ENCODE data around the gene SAMM50.
"Not testable (repeated sequence)": the region's sequence is repeated elsewhere in the genome, so short reads cannot be mapped to it uniquely, and the experiment has no call there.

The SAMM50 gene

DNA sequence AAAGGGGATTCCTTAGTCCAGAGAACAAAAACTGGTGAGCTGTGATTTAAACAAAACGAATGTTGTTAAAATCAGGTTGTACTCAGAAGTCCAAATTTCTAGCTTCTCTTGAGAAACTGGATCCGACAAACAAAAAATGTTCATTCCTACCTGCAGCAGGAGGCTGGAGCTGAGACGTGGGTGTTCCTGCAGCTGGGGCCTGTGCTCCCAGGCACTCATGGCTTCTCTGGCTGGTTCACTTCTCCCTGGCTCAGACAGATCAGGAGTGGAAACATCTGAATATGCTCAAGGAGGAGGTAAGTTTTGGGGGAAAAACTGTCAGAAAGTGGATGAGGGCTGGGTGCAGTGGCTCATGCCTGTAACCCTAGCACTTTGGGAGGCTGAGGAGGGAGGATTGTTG lies 44.1 kb downstream of the SAMM50 start:
- DNase-seq (ENCODE audit: low read depth in 2 of 2, low spot score in 1 of 2) = no peak

GRCh38 chr22:44000123-44000522 lies 44.9 kb downstream of the SAMM50 start:
- no peak for DNase-seq (ENCODE audit: low read depth in 2 of 2, low spot score in 1 of 2)

DNA sequence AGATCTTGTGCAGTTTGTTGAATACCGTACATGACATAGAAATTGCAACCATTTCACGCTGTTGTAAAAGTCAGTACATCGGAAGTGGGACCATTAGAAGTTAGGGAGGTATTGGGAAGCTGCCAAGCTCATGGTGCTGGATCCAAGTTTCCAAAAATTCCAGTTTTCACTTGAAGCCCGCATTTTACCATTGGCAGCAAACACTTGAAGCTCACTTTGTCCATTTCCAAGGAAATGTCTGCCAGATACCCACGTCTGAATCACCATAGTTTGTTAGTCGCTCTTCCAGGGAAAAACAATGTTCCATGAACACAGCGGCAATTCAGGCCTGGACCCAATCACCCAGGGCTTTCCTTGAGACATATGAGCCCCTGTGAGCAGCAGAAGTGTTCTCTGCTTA lies 46.3 kb downstream of the SAMM50 start:
- DNase-seq (ENCODE audit: low read depth in 2 of 2, low spot score in 1 of 2) = no peak

GRCh38 chr22:44002324-44002723 lies 47.1 kb downstream of the SAMM50 start:
- DNase-seq (ENCODE audit: low read depth in 2 of 2, low spot score in 1 of 2) = no peak

- no peak for DNase-seq (ENCODE audit: low read depth in 2 of 2, low spot score in 1 of 2)
Observed at GRCh38 chr22:44002997-44003396, 47.8 kb downstream of the SAMM50 start.

GRCh38 chr22:44003405-44004103 lies 48.3 kb downstream of the SAMM50 start:
- no peak for DNase-seq (ENCODE audit: low read depth in 2 of 2, low spot score in 1 of 2)

GRCh38 chr22:44004104-44004460 lies 48.8 kb downstream of the SAMM50 start:
- no peak for DNase-seq (ENCODE audit: low read depth in 2 of 2, low spot score in 1 of 2)

- DNase-seq (ENCODE audit: low read depth in 2 of 2, low spot score in 1 of 2) = no peak
Observed at GRCh38 chr22:44005524-44005923, 50.3 kb downstream of the SAMM50 start.

DNA sequence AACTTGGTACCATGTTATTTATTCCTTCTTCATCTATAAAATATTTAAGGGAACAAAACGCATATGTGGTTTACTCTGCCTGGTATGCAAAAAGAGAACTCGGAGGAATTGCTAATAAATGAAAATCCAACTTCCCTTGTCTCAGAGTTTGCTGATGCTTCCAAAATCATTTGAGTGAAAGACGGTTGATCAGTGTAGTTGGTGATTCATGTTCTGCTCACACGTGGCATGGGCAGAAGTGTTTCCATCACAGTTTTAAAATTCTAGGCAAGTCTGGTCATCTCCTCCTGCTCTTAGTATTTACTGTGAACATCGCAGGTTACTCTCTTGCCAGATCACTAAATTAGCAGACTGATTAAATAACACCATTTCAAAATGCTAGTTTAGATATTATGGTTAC lies 56.9 kb downstream of the SAMM50 start:
- no peak for DNase-seq (ENCODE audit: low read depth in 2 of 2, low spot score in 1 of 2)

- DNase-seq (ENCODE audit: low read depth in 2 of 2, low spot score in 1 of 2) = no peak
Observed at GRCh38 chr22:44012591-44012990, 57.3 kb downstream of the SAMM50 start.

DNA sequence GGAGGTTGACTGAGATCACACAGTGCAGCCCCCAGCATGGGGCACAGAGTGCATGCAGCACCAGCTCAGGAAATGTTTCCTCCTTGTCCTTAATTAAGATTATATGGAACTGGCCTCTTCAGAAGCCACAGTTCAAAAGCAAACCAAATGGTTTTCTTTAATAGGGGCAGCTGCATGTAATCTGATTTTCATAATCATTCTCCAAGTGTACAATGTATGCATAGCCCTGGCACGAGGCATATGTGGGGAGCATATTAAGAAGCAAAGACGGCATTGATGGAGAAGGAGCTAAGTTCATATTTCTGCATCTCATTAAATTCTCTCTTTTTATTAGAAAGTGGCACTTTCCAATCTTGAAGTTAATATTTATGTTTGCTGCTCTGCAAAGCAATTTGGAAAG lies 59.0 kb downstream of the SAMM50 start:
- no peak for DNase-seq (ENCODE audit: low read depth in 2 of 2, low spot score in 1 of 2)

GRCh38 chr22:44016586-44016985 lies 61.3 kb downstream of the SAMM50 start:
- not testable (repeated sequence) for DNase-seq (ENCODE audit: low read depth in 2 of 2, low spot score in 1 of 2)

DNA sequence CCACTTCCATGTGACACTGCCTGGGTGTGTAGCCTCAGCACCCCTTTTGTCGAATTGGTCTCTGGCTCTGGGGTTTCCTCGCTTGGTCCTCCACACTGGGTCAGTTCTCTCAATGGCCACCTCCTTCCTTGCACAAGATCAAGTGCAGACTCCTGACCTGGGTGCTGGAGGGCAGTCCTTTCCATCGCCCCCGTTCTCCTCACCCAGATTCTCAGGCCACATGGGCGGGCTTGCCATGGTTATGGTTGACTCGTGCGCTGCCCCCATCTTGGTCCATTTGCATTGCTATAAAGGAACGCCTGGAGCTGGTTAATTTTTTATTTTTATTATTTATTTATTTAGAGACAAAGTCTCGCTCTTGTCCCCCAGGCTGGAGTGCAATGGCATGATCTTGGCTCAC lies 63.4 kb downstream of the SAMM50 start:
- DNase-seq (ENCODE audit: low read depth in 2 of 2, low spot score in 1 of 2) = no peak

DNA sequence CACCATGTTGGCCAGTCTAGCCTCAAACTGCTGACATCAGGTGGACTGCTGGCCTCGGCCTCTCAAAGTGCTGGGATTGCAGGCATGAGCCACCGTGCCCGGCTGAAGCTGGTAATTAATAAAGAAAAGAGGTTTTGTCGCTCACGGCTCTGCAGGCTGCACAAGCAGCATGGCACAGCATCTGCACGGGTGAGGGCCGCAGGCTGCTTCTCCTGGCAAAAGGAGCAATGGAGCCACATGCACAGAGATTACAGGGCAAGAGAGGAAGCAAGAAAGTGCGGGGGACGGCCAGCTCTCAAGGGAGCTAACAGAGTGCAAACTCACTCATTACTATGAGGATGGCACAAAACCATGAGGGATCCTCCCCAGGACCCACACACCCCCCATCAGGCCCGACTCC lies 64.2 kb downstream of the SAMM50 start:
- DNase-seq (ENCODE audit: low read depth in 2 of 2, low spot score in 1 of 2) = no peak

DNA sequence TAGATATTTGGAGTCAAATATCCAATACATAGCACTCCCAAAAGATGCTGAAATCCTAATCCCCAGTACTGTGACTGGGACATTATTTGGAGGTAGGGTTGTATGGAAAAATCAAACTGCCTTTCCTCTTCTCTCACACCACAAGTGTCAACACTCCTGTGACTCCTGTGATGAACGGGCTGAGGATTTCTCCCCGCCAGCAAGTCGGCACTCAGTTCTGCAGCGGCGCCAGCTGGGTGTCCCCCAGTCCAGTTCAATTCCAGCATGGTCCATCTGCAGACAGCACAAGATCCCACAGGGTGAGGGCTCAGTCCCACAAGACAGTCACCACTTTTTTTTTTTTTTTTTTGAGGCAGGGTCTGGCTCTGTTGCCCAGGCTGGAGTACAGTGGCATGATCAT lies 64.6 kb downstream of the SAMM50 start:
- no peak for DNase-seq (ENCODE audit: low read depth in 2 of 2, low spot score in 1 of 2)

DNA sequence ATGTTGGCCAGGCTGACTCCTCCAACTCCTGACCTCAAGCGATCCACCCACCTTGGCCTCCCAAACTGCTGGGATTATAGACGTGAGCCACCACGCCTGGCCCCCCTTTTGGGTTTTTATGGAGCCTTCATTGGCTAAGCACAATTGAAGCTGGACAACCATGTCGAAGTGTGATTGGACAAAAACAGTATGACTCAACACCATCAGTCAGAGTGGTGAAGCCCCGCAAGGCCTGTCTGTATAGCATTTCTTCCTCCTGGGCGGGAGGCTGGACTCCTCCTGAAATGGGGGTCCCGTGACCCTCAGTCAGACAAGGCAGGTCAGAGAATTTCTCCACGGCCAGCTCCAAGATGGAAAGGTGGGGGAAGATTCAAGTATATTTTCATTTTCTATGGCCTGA lies 65.7 kb downstream of the SAMM50 start:
- no peak for DNase-seq (ENCODE audit: low read depth in 2 of 2, low spot score in 1 of 2)

DNA sequence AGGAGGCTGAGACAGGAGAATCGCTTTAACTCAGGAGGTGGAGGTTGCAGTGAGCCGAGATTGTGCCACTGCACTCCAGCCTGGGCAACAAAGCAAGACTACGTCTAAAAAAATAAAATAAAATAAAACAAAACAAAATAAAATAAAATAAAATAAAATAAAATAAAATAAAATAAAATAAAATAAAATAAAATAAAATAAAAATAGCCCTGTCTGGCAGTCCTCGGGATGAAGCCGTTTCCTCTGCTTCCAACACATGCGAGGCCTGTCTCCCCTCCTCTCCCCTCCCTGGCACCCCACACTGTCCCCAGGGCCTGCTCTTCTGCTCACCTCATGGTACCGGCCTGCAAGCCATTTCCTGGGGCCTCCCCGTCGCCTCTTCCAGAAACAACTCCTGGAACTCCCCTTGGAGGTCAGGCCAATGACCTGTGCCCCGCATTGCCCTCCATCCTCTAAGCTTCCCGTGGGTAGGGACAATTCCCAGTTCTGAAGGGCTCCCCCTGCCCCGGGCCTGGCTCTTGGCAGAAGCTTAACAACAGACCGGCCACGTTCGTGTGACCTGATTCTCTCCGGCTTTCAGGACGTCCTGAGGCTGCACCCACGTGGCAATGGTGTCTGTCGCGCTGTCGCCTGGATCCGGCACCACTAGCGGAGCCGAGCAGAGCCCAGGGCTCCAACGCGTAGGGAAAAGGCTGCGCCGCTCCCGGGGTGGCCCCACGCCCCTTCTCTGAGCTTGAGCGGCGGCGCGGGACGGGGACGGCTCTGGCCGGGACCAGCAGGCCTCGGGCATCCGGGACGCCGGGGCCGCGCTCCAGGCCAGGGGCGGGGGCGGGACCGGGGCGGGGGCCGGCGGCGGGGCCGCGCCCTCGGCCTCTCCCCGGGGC lies 68.4 kb downstream of the SAMM50 start:
- DNase-seq (ENCODE audit: low read depth in 2 of 2, low spot score in 1 of 2) = no peak

DNA sequence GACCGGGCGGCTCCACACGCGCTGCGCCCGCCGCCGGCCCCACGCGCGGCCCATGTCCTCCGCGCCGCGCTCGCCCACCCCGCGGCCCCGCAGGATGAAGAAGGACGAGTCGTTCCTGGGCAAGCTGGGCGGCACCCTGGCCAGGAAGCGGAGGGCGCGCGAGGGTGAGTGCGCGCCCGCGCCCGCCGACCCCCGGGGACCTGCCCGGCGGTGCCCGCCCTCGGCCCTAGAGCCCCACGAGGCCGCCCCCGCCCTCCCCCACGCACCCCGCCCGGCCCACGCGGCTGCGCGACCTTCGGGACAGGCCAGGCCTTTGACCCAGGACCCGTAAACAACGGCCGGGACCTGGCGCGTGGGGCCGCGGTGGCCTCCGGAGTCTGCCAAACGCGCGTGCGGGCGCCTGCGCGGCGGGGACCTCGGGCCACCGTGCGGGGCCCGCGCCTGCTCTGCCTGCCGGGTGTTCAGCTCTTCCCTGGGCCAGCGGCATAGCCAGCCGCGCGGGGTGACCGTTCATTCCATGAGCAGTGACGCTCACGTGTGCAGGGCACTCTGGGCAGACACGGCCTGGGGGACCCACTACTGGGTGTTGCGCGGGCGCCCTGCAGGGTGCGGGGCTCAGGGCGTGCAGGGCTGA lies 69.2 kb downstream of the SAMM50 start, which contains the start of gene PARVB:
Gene PARVB, plus strand, starts transcription at position 15 of the 634 bp plus-strand sequence. Its CDS starts 38 bp downstream, at position 53.
- no peak for DNase-seq (ENCODE audit: low read depth in 2 of 2, low spot score in 1 of 2)

DNA sequence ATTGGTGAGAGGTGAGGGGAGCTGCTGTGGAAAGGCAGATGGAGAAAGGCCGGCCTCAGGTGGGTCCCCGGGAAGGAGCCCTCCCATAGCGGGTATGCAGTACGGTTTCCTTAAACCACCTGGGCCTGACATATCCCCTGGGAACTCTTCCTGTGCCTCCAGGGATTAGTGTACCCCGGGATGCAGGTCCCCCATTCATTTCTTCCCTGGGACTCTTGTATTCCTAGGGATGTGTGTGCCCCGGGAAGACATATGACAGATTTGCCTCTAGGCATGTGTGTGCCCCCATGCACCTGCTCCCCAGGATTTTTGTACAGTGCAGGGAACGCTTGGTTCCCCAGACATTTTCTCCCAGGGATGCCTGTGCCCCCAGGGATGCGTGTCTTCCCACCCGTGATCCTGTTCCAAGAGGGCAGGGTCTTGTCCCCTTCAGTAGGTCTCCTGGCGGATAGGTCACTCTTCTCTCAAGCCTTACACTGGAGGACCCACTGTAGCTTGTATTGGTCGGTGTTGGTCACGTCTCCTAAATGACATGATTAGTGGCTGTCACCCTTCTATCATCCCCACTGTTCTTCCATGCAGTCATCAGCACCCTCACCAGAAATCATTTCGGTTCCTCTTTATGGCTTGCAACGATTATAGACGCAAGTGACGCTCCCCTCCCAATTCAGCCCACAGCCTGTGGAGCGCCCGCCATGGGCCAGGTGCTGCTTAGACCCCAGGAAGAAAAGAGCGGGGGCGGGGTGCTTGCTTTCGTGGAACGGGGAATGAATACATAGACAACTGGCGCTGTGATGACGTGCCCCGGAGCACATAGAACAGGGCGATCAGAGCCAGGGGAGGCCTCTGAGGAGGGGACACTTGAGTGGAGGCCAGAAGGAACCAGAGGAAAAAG lies 70.2 kb downstream of the SAMM50 start:
- DNase-seq (ENCODE audit: low read depth in 2 of 2, low spot score in 1 of 2) = no peak

DNA sequence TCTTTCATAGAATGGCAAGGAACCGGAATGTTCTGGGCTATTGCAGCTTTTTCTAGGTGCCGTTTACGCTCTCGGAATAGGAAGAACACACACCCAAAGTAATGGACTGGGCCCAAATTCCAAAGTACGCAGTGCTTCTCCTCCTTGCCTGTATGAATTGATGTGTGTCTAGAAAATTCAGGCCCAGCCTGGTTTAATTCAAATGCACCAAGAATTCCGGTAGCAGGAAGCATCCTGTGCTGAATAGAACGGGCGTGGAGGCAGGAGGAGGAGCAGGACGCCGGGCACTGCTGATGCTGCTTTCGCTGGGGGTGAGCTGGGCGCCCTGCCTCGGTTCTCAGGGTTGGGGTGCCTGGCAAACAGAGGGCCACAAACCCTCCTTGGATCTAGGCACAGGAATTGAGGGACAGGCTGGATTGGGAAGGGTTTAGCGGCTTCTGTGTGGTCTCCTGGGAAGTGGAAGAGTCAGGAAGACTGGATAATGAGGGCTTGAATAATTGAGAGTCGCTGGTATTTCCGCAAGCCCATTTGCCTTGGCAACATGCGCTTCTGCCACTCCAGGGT lies 70.9 kb downstream of the SAMM50 start:
- DNase-seq (ENCODE audit: low read depth in 2 of 2, low spot score in 1 of 2) = no peak
